Upper lobe of left lung (tissue), 6 donors: ENCODE results near the gene SCLT1. TPM values are rescaled to one million over a fixed set of nuclear protein-coding genes. Genes with fewer than 3 reads are reported as not detected.

Experiments
- ATAC-seq, 2 donors: fragments of 200-7000 bp; cut with Tn5 transposase; one replicate each; pipeline ENCODE4 v1.9.1; 2022; ENCODE audit warnings: mild to moderate bottlenecking in 2 of 2, moderate library complexity in 2 of 2; ENCODE audit not compliant: low FRiP score in 2 of 2
- DNase-seq, 2 donors: peaks; one replicate each; pipeline ENCODE4 v3.0.0-alpha.2; 2019 to 2020
- H3K27ac ChIP-seq, 4 donors: fragments of 200-600 bp; sonication (generic); one replicate each; pipeline ENCODE4 v1.5.1; 2016 to 2019
- H3K27me3 ChIP-seq, 4 donors: fragments of 200-600 bp; sonication (generic); one replicate each; pipeline ENCODE4 v1.5.1; 2017 to 2019
- H3K36me3 ChIP-seq, 4 donors: fragments of 200-600 bp; sonication (generic); one replicate each; pipeline ENCODE4 v1.5.1; 2016 to 2019
- H3K4me1 ChIP-seq, 4 donors: fragments of 200-600 bp; sonication (generic); one replicate each; pipeline ENCODE4 v1.5.1; 2018 to 2019
- H3K4me3 ChIP-seq, 4 donors: fragments of 200-600 bp; sonication (generic); one replicate each; pipeline ENCODE4 v1.5.1; 2017 to 2019; ENCODE audit warnings: mild to moderate bottlenecking in 2 of 4, moderate library complexity in 1 of 4
- H3K9me3 ChIP-seq, 4 donors: fragments of 200-600 bp; sonication (generic); one replicate each; pipeline ENCODE4 v1.5.1; 2018 to 2019
- EP300 ChIP-seq, 4 donors: sonication (generic); formaldehyde crosslinking; IDR thresholded peaks; one replicate each; pipeline ENCODE4 v1.5.1; 2017; ENCODE audit warnings: antibody characterized with exemption in 4 of 4, control low read depth in 2 of 4
- POLR2A ChIP-seq, 4 donors: fragments of 450-650 bp; IDR thresholded peaks; one replicate each; pipeline ENCODE4 v1.5.1; 2016 to 2017; ENCODE audit warnings: antibody characterized with exemption in 4 of 4, mild to moderate bottlenecking in 2 of 4
- POLR2AphosphoS5 ChIP-seq, 2 donors: sonication (generic); formaldehyde crosslinking; IDR thresholded peaks; one replicate each; pipeline ENCODE4 v1.5.1; 2017; ENCODE audit warnings: antibody characterized with exemption in 2 of 2
- WGBS, 2 donors: methylation state at CpG; one replicate each; pipeline ENCODE4 v1.1.5; 2017 to 2018; 5-methylcytosine and 5-hydroxymethylcytosine counted together
- total RNA-seq, 6 donors: library from RNA; depleted of rRNA in 4 of 6; stranded (reverse); fragments of >200 nt in 4 of 6; gene quantifications; one replicate each; pipeline versions ENCODE4 v1.1.0 to v1.2.1, GENCODE V29; 2016 to 2021
- TF ChIP-seq, protein P1 (sequence below), 6 experiments: fragments of 450-650 bp in 4 of 6; fragments of 200-600 bp in 2 of 6; sonication (generic) in 2 of 6; IDR thresholded peaks; one replicate each; pipeline ENCODE4 v1.5.1; 2016 to 2019; ENCODE audit warnings: antibody characterized with exemption in 6 of 6
- donor health status: DM: no; HTN: no; CAD: no; lungs with moderate emphysema.
- donor health status: DM: no; HTN: yes; CAD: no; lungs with severe emphysema.

The SCLT1 gene
- total RNA-seq, 6 donors from 2014 or later: 7.9 to 27.2 (median 14.2) TPM

DNA sequence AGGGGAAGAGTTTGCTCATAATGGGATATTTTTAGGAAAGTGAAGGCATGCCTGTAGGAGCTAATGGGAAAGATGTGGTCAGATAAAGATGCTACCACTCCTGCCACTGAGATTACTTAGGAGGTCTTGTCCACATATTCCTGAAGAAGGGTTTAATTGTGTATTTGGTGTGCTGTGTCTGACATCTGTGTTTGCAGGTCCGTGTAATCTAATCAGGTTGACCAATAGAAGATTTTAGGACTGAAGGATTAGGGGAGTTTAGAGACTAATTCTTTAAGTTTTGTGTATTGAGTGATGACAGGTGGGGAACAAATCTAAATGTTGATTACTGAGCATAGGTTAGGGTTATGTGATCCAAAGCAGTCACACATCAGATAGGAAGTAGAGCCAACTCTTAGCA is 226.6 kb downstream of the SCLT1 start:
- H3K27me3 ChIP-seq: no peaks in the 10 kb centered on the region
- no peaks in the 10 kb centered on the region for H3K9me3 ChIP-seq
- DNase-seq (no peak), ATAC-seq (no peak)
- peaks cover 10 to 78% (median 46%) of the 10 kb centered on the region in 4 donors for H3K36me3 ChIP-seq
- H3K4me1 ChIP-seq: peaks cover 0 to 17% (median 15%) of the 10 kb centered on the region in 4 donors
- no peak for TF ChIP-seq POLR2AphosphoS5 (IDR thresholded peaks at IDR 0.05)
- TF ChIP-seq EP300 (IDR thresholded peaks at IDR 0.05): no peak
- no peak for TF ChIP-seq POLR2A (IDR thresholded peaks at IDR 0.05)
- TF ChIP-seq, protein P1, sequence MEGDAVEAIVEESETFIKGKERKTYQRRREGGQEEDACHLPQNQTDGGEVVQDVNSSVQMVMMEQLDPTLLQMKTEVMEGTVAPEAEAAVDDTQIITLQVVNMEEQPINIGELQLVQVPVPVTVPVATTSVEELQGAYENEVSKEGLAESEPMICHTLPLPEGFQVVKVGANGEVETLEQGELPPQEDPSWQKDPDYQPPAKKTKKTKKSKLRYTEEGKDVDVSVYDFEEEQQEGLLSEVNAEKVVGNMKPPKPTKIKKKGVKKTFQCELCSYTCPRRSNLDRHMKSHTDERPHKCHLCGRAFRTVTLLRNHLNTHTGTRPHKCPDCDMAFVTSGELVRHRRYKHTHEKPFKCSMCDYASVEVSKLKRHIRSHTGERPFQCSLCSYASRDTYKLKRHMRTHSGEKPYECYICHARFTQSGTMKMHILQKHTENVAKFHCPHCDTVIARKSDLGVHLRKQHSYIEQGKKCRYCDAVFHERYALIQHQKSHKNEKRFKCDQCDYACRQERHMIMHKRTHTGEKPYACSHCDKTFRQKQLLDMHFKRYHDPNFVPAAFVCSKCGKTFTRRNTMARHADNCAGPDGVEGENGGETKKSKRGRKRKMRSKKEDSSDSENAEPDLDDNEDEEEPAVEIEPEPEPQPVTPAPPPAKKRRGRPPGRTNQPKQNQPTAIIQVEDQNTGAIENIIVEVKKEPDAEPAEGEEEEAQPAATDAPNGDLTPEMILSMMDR (IDR thresholded peaks at IDR 0.05): no peak
- WGBS, 2 donors: 92 to 95% methylated on average over 1 of the region's 1 CpG
- no peak overlapping the region for H3K27ac ChIP-seq
- H3K4me3 ChIP-seq: no peak overlapping the region

DNA sequence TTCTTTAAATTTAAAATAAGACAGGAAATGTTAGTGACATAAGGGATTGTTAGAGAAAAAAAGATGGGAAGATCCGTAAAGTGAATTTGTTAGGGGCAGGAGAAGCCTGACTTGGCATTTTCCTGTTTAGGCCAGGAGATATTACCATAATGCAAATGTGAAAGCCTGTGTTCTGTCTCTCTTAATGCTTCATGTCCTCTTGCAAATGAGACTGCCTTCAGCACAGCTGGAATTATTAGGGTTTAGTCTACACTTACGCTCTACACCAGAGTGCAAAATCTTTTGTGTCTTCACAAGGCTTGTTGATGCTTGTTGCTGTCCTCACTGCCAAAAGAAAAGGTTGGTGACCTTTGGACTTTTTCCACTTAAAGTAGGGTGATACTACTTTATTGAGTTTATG is 227.1 kb downstream of the SCLT1 start:
- H3K27ac ChIP-seq: no peak overlapping the region
- peaks cover 0 to 20% (median 17%) of the 10 kb centered on the region in 4 donors for H3K4me1 ChIP-seq
- no peak overlapping the region for H3K4me3 ChIP-seq
- no peaks in the 10 kb centered on the region for H3K9me3 ChIP-seq
- H3K27me3 ChIP-seq: no peaks in the 10 kb centered on the region
- TF ChIP-seq EP300 (IDR thresholded peaks at IDR 0.05) (no peak), POLR2AphosphoS5 (IDR thresholded peaks at IDR 0.05) (no peak), POLR2A (IDR thresholded peaks at IDR 0.05) (no peak)
- TF ChIP-seq, protein P1 (IDR thresholded peaks at IDR 0.05): no peak
- peaks cover 6 to 78% (median 46%) of the 10 kb centered on the region in 4 donors for H3K36me3 ChIP-seq
- ATAC-seq (no peak), DNase-seq (no peak)
- 88 to 92% methylated on average over 2 of the region's 2 CpGs for WGBS, 2 donors

DNA sequence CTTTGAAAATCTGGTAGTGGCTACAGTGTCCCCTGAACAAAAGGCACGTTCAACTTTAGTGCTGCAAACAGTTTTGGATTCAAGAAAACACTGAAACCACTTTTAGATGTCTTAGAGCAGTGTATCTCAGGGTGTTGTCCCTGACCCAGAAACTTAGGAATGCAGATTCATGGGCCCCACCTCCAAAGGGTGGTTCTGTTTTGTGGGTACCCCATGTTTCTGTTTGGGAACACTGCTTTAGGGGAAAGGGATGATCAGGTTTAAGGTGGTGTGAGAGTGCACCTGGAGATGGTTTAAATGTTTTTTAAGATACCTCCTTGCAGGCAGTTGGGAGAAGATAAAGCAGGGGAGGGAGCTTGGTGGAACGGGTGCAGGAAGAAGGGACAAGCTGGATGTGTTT is 228.2 kb downstream of the SCLT1 start:
- Histone ChIP-seq H3K27ac (no peak overlapping the region), H3K27me3 (no peaks in the 10 kb centered on the region), H3K4me1 (peaks cover 0 to 20% (median 17%) of the 10 kb centered on the region in 4 donors), H3K36me3 (peaks cover 5 to 78% (median 49%) of the 10 kb centered on the region in 4 donors), H3K4me3 (no peak overlapping the region), H3K9me3 (no peaks in the 10 kb centered on the region)
- WGBS, 2 donors: 88 to 89% methylated on average over 2 of the region's 2 CpGs
- TF ChIP-seq POLR2AphosphoS5 (IDR thresholded peaks at IDR 0.05) (no peak), POLR2A (IDR thresholded peaks at IDR 0.05) (no peak), EP300 (IDR thresholded peaks at IDR 0.05) (no peak)
- TF ChIP-seq, protein P1 (IDR thresholded peaks at IDR 0.05): no peak
- DNase-seq: no peak
- ATAC-seq: no peak

DNA sequence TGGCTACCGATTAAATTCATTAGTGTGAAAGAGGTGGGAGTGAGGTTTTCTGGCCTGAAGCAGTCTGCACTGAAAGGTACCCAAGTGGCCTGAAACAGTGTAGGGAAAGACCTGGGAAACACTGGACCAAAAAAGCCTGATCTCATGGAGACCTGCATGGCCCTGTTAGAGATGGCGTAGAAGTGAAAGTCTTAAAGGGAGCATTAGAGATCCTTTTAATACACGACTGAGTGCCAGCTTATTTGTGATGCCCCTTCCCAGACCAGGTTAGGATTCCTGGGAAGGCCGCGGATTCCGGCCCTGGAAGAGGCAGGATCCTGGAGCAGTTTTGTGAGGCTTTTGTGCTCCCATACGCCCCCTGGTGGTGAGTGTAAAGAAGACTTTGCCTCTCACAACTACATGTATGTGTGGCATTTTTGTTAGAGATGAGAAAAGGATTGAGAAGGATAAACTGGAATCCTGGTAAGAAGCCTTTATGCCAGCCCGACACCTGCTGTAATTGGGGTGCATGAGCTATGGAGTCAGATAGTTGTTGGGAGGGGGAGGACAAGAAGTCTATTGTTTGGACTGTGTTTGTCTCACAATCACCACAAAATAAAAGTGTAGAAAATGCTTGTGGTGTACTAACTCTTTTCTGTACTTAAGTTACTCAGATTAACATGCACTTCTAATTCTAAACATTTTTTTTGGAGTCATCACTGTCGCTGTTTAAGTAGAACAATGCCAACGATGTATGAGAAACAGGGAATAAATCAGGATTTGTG is 229.8 kb downstream of the SCLT1 start:
- Histone ChIP-seq H3K4me3 (no peak overlapping the region), H3K36me3 (peaks cover 5 to 75% (median 40%) of the 10 kb centered on the region in 4 donors), H3K27ac (peak overlapping the region; percentile 16 to 50 (median 36)), H3K4me1 (peaks cover 0 to 24% (median 17%) of the 10 kb centered on the region in 4 donors), H3K27me3 (no peaks in the 10 kb centered on the region), H3K9me3 (no peaks in the 10 kb centered on the region)
- ATAC-seq (peak; percentile 74 to 81), DNase-seq (peak in 1 of 2 donors; percentile 67)
- 43 to 52% methylated on average over 10 of the region's 10 CpGs for WGBS, 2 donors
- TF ChIP-seq POLR2A (IDR thresholded peaks at IDR 0.05): no peak
- TF ChIP-seq, protein P1 (IDR thresholded peaks at IDR 0.05): peak; percentile 56 to 82 (median 72)
- TF ChIP-seq EP300 (IDR thresholded peaks at IDR 0.05): no peak
- TF ChIP-seq POLR2AphosphoS5 (IDR thresholded peaks at IDR 0.05): peak in 1 of 2 donors; percentile 18
